ENCODE results near the gene NAT9. TPM values are rescaled to one million over a fixed set of nuclear protein-coding genes. Genes with fewer than 3 reads are reported as not detected.

NAT9 gene
- total and polyA plus RNA-seq, 2 of the 4 experiments (the other 2 are of a cell fraction): 48.9 to 62.0 TPM

DNA sequence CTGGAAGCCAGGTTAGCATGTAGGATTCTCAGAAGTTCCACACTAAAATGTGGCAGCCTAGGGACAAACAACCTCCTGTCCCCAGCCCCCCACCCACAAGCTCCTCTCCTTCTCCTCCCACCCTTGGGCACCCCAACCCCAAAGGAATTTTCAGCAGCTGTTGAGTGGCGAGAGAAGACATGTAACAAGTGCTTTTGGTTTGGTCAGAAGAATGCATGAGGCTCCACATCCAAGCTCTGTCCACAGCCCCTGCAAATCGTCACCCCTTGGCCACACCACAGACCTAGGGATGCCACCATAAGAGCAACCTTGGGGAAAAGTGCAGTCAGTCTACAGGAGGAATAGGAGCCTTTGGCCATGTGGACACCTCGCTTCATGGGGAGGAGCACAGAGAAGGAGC is 51.0 kb downstream of the NAT9 start:
- dilution Hi-C loops (cut with HindIII; ENCODE audit: low sequenced_read_pairs, unreplicated experiment) (no loop called here), in situ Hi-C loops (cut with MboI; ENCODE audit: low sequenced_read_pairs) (no loop called here), intact Hi-C loops (cut with micrococcal nuclease) (no loop called here)
- ChIA-PET POLR2A (ENCODE audit: unreplicated experiment) (no interaction called here), CTCF (no interaction called here)
- Histone ChIP-seq H3K4me1 (ENCODE audit: control insufficient read depth, insufficient read depth, low read length) (no peaks in the 10 kb centered on the region), H2BK120ac (ENCODE audit: low read depth, low read length) (no peak overlapping the region), H2AK5ac (ENCODE audit: low read depth, low read length) (no peak overlapping the region), H3K23ac (ENCODE audit: low read depth, low read length) (no peak overlapping the region), H3K14ac (replicated peaks; ENCODE audit: low read depth, low read length) (no peak overlapping the region), H2BK20ac (ENCODE audit: low read depth, low read length) (no peak overlapping the region), H3K9me1 (ENCODE audit: insufficient read depth, low read length) (no peaks in the 10 kb centered on the region), H3K79me1 (ENCODE audit: low read depth in 1 of 2, low read length in 2 of 2) (no peaks in the 10 kb centered on the region), H2BK5ac (ENCODE audit: low read depth, low read length, poor library complexity, severe bottlenecking) (no peak overlapping the region), H3K4me2 (ENCODE audit: low read depth, low read length) (no peak overlapping the region), H4K5ac (ENCODE audit: low read depth, low read length) (no peak overlapping the region), H3K27ac (ENCODE audit: insufficient read depth, low read length) (no peak overlapping the region), H3K36me3 (ENCODE audit: control insufficient read depth, insufficient read depth, low read length) (no peaks in the 10 kb centered on the region), H3K18ac (ENCODE audit: low read depth, low read length) (no peak overlapping the region), H3K27me3 (ENCODE audit: control insufficient read depth, insufficient read depth, low read length) (no peaks in the 10 kb centered on the region; the same call in 1 of the 2 replicates), H2AFZ (replicated peaks; ENCODE audit: low read length, poor library complexity) (no peak overlapping the region), H3K9ac (ENCODE audit: low read depth, low read length) (no peak overlapping the region), H4K8ac (ENCODE audit: low read depth in 2 of 2, low read length in 2 of 2) (no peak overlapping the region), H3K4ac (ENCODE audit: low read depth, low read length) (no peak overlapping the region), H3K9me3 (ENCODE audit: control insufficient read depth, insufficient read depth, low read length) (peaks cover 3% of the 10 kb centered on the region; the same call in 1 of the 2 replicates), H2BK15ac (ENCODE audit: low read depth, low read length) (no peak overlapping the region), H3K56ac (ENCODE audit: extremely low read depth, insufficient read depth, low read length) (no peak overlapping the region), H2AK9ac (replicated peaks; ENCODE audit: low read depth, low read length, poor library complexity) (no peak overlapping the region), H4K20me1 (ENCODE audit: insufficient read depth, low read length) (no peaks in the 10 kb centered on the region), H4K91ac (ENCODE audit: insufficient read depth, low read depth, low read length) (no peak overlapping the region), H3K4me3 (ENCODE audit: insufficient read depth, low read depth, low read length) (no peak overlapping the region)
- TF ChIP-seq, protein P1, sequence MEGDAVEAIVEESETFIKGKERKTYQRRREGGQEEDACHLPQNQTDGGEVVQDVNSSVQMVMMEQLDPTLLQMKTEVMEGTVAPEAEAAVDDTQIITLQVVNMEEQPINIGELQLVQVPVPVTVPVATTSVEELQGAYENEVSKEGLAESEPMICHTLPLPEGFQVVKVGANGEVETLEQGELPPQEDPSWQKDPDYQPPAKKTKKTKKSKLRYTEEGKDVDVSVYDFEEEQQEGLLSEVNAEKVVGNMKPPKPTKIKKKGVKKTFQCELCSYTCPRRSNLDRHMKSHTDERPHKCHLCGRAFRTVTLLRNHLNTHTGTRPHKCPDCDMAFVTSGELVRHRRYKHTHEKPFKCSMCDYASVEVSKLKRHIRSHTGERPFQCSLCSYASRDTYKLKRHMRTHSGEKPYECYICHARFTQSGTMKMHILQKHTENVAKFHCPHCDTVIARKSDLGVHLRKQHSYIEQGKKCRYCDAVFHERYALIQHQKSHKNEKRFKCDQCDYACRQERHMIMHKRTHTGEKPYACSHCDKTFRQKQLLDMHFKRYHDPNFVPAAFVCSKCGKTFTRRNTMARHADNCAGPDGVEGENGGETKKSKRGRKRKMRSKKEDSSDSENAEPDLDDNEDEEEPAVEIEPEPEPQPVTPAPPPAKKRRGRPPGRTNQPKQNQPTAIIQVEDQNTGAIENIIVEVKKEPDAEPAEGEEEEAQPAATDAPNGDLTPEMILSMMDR (conservative IDR thresholded peaks at IDR 0.05; ENCODE audit: low read depth, low read length): no peak
- no peak for TF ChIP-seq POLR2A (IDR thresholded peaks at IDR 0.05; ENCODE audit: low read depth, low read length)
- ATAC-seq (ENCODE audit: low read depth): no peak
- BruUV-seq (replicated peaks): no TSS peak
- DNase-seq: no peak
- WGBS, 2 experiments (ENCODE audit: extremely low coverage in 2 of 2, insufficient read length in 1 of 2): no CpG with 5 or more reads among the region's 3 CpGs

Measured in IMR-90 (cell line).